HG03565 (cell line): Measurements from ENCODE around the gene GNG7.

Experiments used
- ATAC-seq: cut with Tn5 transposase; IDR thresholded peaks from one replicate; pipeline ENCODE4 v1.9.1; 2021; ENCODE audit warnings: mild to moderate bottlenecking, moderate library complexity; ENCODE audit not compliant: unreplicated experiment

Gene GNG7

DNA sequence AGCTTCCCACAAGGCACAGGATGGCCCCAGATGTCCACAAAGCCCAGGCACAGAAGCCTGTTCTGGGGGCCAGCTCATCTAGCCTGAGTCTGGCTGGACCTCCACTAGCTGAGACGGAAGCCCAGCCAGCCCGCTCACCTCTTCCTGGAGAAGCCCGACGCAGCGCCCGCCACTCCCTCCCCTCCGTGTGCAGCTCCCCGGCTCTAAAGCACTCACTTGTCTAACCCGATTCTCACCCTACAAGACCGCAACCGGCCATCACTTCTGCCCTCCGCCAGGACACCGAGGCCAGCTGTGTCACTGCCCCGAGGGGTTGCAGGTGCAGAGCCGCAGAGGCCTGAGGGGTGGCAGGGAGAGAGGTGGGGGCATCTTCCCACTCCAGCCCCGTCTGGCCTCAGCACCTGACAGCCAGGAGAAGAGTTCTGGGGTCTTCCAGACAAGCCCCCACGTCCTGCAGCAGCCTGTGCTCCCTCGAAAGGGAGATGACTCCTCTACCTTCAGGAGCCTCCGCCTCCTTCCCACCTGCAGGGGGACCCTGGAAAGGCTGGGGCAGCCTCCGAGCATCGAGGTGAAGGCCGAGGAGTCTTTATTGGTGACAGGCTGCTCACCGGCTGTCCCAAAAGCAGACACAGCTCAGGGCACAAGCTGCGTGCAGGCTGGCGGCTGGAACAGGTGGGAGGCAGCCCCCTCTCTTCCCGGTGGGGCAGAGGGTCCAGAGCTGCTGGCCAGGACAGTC, 24.6 kb upstream of the GNG7 start:
- no peak for ATAC-seq

DNA sequence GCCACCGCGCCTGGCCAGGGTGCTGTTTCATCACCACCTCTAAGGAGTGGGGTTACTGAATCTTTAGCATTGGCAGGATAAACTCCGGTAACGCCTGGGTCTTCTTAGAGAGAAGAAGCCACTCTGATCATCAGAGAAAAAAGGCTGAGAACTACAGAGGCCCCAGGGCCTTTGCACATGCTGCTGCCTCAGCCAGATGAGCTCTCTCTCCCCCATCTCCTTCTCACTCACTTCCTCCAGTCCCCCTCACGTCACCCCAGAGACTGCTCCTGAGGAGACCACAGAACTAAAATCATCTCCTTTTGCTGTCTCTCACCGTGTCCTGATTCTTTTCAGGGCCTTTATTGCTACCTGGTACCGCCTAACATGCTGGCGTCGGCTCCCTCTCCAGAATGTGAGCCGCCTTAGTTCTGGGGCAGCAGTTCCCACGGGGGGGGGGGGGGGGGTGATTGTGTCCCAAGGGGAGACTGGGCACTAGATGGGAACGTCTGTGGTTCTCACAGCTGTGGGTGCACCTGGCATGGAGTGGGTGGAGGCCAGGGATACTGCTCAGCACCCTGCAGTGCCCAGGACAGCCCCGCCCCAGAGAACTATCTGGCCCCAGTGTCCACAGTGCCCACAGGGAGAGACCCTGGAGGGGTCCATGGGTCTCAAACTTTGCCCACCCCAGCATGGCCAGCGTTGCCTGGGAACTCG, 23.8 kb upstream of the GNG7 start:
- ATAC-seq = no peak

DNA sequence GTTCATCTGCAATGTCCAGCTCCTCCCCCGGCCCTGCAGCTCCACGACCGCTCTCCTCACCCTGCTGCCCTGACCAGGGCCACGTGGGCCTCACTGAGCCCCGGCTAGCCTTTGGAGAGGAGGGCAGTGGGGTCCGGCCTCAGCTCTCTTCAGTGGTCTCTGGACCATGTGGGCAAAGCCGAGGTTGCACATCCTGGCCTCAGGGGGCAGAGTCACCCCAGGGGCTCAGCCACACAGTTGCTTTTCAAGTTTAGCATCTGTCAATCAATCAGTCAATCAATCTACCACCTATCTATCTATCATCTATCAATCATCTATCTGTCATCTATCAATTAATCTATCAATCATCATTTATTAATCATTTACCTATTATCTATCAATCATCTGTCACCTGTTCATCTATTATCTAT, 21.7 kb upstream of the GNG7 start:
- no peak for ATAC-seq

- ATAC-seq = no peak
Observed at GRCh38 chr19:2723747-2724146, 21.3 kb upstream of the GNG7 start.

DNA sequence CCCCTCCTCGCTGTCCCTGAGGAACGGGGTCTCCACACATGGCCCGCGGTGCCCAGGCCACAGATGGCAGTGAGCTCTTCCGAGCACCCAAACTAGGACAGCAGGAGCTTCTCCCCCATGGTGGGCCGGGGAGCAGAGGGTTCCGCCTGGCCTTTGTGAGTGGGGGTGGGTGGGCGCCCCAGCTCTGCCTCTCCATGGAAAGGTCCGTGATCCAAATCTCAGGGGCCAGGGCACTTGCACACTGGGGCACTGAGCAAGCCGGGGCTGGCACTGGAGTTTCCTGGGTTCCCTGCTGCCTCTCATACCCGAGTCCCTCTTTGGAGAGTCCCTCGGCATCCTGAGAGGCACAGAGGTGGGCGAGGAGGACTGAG, 20.8 kb upstream of the GNG7 start:
- ATAC-seq = no peak

DNA sequence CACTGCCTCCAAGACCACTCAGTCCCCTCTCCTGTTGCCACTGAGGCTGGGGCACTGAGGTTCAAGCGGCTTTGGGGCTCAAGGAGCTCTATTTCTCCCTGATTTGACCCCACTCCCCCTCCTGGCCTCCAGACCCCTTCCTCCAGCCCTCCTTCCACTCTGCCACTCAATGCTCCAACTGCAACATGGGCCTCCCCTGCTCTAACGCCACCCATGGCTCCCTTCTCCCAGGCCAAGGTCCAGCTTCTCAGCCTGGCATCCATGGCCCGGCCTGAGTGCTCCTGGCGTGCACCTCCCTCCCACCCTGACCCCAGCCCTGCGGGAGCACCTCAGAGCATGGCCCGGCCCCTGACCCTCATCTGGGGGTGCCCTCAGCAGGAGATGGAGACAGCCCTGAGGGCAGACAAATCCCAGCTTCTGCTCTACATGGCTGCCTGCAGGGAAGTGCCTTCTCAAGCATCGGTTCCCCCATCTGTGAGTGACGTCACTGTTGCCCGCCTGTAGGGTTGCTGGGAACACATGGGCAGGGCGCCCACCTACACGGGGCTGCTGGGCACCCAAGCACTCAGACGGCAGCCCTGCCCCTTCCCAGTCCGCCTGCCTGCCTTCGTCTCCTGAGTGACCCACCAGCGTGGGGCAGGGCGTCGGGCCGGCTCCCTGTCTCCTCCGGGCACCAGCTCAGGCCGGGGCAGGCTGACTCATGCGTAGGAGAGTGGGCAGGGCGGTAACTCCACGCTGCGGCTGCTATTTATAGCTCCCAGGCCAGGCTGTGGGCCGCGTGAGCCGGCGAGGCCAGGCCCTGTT, 20.2 kb upstream of the GNG7 start:
- no peak for ATAC-seq

GRCh38 chr19:2721570-2722540, 19.4 kb upstream of the GNG7 start:
- ATAC-seq = no peak

GRCh38 chr19:2720777-2721569, 18.5 kb upstream of the GNG7 start, which contains the start of gene DIRAS1:
DIRAS1 (minus strand) TSS chr19:2721372; CDS start chr19:2717806, 3,566 bp downstream.
- no peak for ATAC-seq

GRCh38 chr19:2719920-2720776, 17.7 kb upstream of the GNG7 start:
- ATAC-seq = no peak

GRCh38 chr19:2719232-2719735, 16.8 kb upstream of the GNG7 start:
- no peak for ATAC-seq

GRCh38 chr19:2717638-2718541, 15.4 kb upstream of the GNG7 start:
- no peak for ATAC-seq

- no peak for ATAC-seq
Observed at GRCh38 chr19:2716722-2717637, 14.5 kb upstream of the GNG7 start.

- no peak for ATAC-seq
Observed at GRCh38 chr19:2716275-2716650, 13.8 kb upstream of the GNG7 start.

DNA sequence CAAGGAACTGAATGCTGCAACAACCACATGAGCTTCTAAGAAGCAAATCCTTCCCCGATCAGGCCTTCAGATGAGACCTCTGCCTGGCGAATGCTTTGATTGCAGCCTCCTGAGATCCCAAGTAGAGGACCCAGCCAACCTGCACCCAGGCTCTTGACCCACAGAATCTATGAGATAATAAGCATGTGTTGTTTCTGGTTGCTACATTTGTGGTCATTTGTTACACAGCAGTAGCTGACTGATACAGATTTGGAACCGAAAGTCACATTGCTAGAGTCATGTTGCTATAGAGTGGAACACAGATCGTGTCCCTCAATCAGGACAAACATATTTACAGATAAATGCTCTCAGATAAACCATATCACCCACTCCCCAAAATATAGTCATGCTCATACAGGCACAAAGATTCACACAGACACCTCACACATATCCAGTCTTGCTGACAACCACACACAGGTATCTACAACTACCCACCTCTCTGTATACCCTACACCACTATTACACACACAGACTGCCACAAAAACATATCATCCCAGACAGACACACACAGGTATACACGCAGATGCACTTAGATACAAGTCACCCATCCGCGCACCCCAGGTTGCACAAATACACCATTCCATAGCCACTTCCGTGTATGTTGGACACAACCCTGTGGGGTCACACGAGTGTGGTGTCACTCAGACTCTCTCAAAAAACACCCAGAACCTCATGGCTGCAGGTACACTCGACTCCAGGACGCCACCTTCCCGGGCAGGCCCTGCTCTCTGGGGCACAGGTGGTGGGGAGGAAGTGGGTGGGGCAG, 13.2 kb upstream of the GNG7 start:
- ATAC-seq = no peak

- no peak for ATAC-seq
Observed at GRCh38 chr19:2714531-2715269, 12.2 kb upstream of the GNG7 start.
